HG02870 (cell line): ENCODE measurements around the gene GLRX5.
"Not testable (repeated sequence)": the region's sequence is repeated elsewhere in the genome, so short reads cannot be mapped to it uniquely, and the experiment has no call there.

Experiments
- ATAC-seq: cut with Tn5 transposase; IDR thresholded peaks from one replicate; pipeline ENCODE4 v1.9.1; 2021; ENCODE audit warnings: mild to moderate bottlenecking, moderate library complexity; ENCODE audit not compliant: unreplicated experiment

Gene GLRX5

DNA sequence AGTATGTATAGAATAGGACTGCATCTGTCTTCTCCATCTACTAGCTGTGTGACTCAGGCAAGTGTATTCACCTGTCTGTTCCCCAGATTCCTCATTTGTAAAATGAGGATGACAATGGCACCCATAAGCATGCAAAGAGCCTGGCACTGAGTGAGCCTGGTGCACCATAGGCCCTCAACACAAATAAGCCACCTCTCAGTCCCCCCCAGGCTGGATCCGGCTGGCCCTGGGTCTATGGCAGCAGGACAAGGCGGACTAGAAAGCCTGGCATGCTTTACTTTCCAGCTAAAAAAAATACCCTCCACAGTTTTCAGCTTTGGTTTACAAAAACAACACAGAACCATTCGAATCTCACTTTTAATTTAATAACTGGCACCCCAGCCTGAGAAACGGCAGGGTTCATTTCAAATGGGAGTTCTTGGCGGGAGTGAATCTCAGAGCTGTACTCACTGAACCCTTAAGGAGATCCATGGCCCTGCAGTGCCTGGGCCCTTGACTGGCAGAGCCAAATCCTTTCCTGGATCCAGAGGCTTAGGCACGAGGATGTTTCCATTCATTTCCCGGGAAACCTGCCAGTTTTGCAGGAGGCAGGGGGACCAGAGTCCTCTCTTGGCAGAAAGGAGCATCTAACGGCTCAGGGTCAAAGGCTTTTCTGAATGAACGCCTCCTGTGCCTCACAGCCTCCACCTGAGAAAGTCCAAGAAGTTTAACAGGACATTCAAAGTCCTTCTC is 36.1 kb upstream of the GLRX5 start:
- ATAC-seq: no peak

DNA sequence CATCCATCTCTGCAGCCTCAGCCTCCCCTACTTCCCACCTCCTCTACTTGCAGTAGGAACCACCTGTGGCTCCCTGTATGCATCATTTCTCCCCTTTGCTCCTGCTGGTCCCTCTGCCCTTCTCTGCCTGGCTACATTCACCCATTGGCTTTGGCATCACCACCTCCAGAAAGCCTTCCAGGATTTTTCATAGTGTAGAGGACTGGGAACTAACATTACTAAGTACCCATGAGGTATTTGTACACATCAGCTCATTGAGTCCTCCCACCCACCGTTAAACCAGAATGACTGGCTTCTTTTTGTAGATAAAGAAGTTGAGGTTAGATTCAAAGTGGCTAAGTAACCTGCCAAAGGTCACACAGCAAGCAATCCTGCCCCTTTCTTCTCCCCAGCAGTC is 35.5 kb upstream of the GLRX5 start:
- no peak for ATAC-seq

DNA sequence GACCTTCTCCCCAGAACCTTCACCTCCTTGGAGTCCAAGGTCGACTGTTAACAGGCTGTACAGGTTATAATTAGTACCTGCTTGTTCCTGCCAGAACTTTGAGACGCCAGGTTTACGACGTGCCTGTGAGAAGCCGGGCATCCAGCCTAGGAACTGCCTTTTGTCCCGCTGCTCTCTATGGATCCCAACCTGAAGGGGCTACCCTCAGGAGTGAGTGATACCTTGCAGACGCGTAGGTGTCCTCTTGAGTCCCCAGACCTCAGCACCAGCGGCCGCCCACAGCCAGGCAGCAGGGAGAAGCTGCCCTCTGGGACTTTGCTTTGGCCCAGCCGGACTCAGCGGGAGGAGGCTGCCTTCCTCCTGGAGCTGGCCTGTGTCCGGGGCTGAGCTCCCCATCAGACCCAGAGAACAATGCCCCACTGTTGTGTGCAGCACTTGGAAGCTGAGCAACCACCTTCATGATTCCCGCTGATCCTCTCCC is 34.6 kb upstream of the GLRX5 start:
- no peak for ATAC-seq

DNA sequence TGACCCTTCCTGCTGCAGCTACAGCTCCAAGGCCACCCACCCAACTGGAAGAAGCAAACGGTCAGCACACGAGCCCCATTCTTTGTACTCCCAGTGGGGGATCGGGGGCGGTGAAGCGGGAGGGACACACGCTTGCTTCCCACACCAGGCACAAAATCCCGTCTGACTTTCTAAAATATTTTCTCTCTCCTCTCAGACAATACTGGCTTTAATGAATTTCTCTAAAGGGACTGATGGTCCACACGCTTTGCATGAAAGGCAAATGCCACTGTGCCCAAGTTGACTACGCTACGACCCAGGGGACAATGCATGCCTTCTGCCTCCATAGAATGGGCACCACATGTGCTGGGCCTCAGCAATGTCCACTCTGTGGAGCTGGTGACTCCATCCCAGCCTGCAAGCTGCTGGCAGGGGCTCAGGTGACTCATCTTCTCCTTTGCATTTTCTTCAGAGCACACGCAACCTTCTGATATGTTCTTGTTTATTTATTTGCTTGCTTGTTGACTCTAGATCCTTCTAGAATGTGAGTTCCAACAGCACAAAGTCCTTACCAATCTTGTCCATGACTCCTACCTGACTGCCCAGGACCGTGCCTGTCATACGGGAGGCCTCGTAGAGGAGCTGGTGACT is 34.0 kb upstream of the GLRX5 start:
- no peak for ATAC-seq

DNA sequence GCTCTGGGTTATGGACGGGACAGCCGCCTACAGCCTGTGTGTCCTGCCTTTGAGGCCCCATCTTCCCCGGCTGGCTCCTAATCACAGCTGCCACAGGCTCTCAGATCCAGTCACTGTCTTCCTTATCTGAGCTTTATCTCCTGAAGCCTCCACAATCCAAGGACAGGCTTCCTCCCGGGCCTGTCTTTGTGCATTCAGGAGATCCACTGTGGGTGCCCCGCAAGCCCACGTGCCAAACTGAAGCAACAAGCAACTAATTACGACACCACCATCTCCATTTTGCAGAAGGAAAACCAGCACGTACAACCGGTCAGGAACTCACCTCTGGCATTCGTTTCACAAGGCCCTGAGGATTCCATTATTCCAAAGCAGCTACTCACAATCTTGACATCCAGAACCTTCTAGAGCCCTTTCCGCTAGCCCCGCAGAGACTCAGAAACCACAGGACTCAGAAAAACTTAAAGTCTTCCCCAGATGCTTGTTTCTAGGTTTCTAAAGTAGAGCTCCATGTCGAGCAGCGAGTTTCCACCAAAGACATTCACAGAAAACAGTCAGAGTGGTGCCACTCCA is 32.4 kb upstream of the GLRX5 start:
- no peak for ATAC-seq

DNA sequence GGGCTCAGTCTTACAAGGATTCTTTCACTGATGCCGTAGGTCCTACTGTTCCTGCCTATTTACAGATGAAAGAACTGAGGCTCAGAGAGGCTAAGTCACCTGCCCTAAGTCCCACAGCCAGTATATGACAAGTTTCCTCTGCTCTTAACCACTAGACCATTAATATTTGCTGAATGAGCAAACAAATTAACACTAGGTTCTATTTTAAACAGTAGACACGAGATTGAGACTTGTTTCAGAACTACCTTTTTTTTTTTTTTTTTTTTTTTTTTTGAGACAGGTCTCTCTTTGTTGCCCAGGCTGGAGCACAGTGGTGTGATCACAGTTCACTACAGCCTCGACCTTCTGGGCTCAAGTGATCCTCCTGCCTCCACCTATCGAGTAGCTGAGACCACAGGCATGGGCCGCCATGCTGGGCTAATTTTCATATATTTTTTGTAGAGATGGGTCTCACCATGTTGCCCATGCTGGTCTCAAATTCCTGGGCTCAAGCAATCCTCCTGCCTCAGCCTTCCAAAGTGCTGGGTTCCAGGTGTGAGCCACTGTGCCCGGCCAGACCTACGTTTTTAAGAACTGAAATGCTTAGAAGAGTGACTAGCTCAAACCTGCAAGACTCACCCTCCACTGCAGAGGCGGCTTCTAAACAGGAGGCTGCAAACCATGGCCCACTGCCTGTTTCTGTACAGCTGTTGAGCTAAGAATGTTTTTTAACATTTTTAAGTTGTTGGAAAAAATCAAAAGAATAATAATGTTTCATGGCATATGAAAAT is 31.3 kb upstream of the GLRX5 start:
- ATAC-seq: peak; percentile 51

DNA sequence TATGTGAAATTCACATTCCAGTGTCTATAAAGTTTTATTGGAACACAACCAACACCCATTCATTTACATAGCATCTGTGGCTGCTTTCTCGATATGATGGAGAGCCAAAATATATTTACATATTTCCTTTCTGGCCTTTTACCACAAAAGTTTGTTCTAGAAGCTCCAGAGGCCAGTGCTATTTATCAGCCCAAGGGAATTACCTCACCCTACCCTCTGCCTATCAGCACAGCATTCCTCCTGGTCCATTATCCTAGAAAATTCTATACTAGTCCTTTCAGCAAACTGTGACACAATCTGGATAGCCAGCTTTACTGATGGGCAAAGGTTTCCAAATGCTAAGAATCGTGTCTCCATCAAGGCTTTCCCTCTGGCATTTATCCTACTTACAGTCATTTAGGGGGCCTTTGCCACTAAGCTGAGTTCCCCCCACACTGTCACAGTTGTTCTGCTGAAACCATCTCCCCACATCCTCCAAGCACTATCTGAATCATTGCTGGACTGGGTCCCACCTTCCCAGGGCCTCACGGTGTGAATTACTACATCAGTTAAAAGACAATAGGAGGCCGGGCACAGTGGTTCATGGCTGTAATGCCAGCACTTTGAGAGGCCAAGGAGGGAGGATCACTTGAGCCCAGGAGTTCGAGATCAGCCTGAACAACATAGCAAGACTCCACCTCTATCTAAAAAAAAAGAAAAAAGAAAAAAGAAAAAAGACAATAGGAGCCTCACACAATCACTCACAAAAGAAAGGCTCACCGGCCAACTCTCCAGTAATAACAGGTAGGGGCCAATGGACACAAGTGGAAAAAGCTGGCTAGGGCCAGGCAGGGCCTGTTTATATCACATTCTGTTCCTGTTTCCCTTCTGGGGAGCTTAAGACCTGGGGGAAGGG is 30.5 kb upstream of the GLRX5 start:
- peak; percentile 31 for ATAC-seq

DNA sequence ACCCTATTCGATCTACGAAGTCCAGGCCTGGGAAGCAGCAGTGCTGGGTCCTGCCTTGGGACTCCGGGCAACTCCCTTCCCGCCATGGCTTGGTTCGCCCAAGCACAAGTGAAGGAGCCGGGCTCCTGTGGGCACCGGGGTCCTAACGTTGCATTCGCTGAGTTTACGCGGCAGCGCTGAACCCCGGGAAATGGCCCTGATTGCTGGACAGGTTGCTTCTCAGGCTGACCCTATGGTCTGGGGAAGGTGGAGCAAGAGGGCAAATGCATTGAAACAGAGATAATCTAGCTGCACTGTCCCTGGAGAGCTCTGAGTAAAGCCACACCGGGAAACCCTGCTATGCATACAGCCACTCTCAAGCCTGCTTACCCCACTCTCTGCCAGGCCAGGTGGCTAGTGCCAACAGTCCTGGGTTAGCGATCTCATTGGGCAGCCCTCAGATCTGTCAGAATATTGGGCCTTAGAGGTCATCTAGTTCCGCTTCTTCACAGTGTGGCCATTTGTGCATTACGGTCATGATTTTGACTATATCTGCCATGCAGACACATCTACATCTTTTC is 29.7 kb upstream of the GLRX5 start:
- ATAC-seq: no peak

DNA sequence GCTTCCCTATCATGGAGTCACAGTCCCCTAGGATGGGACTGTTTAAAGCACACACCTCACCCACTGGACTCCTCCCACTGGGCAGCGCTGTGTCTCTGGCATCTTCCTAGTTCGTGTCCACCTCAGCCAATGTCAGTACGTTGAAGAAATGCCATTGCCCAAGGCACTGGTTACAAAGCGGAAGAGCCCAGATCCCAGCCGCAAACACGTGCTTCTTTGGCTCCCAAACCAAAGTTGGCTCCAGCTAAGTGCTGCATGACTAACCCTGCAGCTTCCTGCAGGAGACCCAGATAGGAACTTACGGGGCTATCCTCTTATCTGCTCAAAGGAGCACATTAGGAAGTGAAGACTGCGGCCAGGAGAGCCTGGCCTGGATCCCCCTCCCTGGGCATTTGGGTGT is 27.7 kb upstream of the GLRX5 start:
- no peak for ATAC-seq

DNA sequence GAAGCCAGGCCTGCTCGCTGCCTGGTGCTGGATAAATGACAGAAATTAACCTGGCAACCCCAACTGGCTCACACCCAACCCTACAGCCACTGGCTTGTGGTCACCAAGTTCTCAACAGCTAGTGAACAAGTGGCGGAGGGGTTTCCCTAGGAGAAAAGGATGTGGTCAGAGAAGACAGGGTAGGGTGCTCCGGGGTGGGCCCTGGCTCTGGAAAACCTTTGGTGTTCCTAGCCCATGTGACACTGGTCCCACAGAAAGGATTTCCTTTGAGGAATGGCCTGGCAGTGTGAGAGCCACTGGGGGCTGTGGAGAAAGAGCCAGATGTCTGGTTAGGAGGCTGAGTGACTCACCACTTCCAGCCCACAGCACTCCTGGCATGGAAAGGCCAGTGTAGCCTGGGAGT is 27.1 kb upstream of the GLRX5 start:
- ATAC-seq: no peak

DNA sequence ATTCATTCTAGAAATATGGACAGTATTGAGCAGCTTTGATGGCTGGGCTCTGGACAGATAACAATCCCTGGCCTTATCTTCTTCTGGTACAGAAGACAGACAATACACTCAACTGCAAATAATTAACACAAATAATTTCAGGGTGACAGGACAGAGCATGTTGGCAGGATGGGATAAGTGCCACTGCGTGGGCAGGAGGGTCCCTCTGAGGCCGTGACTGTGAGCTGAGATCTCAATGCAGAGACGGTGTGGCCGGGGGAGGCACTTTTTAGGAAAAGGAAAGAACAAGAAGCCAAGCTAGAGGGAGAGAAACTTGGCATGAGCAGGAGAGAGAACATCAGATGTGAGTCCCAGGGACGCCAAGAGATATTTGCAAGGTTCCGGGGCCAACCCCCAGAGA is 26.5 kb upstream of the GLRX5 start:
- no peak for ATAC-seq

DNA sequence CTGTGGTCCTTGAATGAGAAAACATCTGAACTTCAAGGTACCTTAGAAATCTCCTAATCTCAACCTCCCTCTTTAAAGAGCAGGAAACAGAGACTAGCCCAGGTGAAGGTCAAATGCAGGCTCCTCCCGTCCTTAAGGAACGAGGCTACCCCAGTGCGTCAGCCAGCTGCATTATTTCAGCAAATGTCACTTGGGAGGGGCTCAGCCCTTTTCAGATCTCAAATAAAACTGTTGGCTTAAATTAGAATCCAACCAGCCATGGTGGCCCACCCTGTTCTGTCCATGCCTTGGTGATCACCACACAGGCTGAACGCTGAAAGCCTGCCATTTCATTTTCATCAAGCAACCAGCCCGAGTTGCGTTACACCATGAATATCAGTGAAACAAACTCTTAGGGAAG is 25.4 kb upstream of the GLRX5 start:
- ATAC-seq: no peak

DNA sequence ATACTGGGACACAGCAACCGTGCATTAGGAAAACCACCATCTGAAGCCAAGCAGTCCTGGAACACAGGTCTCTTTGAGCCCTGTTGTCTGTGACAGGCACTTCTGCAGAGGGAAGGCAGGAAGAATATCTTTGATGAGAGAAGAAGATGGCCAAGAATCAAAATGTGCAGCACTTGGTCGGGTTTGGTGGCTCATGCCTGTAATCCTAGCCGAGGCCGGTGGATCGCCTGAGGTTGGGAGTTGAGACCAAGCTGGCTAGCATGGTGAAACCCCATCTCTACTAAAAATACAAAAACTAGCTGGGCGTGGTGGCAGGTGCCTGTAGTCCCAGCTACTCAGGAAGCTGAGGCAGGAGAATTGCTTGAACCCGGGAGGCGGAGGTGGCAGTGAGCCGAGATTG is 24.5 kb upstream of the GLRX5 start:
- ATAC-seq: not testable (repeated sequence)

DNA sequence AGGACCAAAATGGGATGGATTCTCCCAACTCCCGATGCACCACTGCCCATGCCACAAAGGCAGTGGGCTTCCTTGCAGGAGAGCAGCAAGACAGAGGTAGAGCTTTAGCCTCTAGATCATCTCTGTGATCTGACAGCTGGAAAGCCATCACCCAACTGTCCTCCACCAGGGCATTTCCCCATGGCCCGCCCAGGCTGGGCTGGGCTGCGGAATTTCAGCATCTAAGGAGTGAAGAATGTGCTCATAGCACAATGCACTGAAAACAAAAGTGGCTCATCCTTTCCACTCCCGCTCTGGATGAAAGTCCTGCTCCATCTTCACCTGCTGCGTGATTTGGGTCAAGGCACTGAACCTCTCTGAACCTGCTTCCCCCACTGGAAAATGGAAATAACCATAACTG is 24.0 kb upstream of the GLRX5 start:
- ATAC-seq: no peak

DNA sequence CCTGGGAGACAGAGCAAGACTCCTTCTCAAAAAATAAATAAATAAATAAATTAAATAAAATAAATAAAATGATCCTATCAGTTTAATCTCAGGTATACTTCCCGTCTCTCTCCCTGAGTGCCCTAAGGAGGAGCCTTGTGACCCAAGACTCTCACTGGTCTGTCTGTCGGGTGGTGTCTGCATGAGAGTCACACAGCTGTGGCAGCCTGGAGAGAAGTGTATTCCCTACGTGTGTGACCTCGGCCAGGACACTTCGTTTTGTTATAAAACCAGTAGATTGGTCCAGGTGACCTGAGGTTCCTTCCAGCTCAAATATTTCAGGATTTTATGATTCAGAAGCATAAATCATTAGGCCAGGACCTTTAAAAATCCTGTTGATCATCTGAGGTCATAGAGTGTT is 23.2 kb upstream of the GLRX5 start:
- ATAC-seq: no peak

DNA sequence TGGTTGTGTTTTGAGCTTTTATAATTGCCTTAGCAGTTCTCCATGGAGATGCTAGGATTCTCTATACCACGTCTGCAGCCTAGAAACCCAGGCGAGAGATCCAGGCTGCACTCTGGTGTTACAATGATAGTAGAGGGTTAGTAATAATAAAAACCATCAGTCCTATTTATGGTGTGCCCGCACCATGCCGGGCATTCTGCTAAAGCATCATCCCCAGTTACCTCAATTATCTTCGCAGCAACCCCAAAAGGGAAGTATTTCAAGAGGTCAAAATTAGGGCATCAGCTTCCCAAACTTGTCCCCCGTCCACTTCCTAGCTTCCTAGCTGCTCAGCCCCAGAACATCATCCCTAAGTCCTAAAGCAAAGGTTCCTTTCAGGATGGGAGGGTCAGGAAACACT is 21.6 kb upstream of the GLRX5 start:
- no peak for ATAC-seq

DNA sequence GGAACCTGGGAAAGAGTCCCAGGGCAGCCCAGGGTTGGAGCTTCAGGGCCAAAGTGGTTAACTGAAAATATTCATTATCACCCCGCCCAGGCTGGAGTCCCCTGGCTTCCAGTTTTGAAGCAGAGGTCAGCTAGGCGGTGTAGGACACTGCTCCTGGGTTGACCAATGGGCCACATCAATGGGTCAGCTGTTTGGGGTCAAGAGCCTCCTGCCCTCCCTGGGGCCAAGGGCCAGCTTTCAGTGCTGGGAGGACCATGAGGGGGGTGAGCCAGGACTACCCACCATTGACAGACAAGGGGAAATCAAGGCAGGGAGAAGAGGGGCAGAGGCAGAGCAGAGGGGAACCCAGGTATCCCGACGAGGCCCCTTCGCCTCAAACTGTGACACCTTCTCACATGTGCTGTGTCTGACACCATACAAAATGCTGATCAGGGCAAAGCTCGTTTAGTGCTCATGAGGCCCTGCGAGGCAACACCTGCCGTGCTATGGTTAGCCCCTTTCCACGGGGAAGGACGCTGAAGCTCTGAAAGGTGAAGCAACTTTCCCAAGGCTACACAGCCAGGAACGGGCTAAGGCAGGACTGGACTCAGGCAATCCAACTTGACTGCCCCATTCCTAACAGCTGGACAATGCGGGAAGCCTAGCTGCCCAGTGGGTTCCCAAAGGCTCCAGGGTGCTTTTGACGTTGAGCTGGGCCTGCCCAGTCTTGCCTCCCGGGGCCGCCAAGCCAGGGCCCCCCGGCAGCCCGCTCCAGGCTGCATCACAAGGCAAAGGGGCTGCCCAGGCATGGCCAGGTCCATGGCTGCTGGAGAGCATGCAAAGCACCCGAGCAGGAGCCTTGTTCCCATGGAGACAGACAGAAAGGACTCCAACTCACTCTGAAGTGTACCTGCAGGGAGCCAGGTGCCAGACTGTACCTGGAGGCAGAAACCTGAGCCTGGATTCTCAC is 20.4 kb upstream of the GLRX5 start:
- no peak for ATAC-seq

DNA sequence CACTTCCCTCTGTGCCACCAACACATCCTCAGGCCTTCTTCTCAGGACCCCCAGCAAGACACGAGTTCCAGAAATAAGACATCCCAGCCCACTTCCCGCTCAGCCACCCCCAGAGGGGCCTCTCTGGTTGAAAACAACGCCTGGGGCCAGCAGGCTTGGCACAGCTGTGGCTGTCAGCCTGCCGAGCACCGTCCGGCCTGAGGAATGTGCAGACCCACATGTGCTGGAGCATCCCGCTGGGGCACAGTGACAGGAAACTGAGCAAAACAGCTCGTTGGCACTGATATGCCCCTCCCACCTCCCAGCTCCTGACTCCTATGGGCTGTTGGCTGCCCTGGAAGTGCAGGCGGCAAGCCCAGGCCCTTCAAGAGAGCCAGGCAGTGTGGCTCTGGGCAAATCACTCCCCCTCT is 19.8 kb upstream of the GLRX5 start:
- no peak for ATAC-seq
